Hematopoietic multipotent progenitor cell treated with erythropoietin and hydrocortisone succinate and interleukin-3 and kit ligand, for 6 days (in vitro differentiated cells): ENCODE results near the gene MYLIP.

Experiments
- DNase-seq: peaks from one replicate; pipeline ENCODE4 v3.0.0-alpha.2; 2015

MYLIP gene

DNA sequence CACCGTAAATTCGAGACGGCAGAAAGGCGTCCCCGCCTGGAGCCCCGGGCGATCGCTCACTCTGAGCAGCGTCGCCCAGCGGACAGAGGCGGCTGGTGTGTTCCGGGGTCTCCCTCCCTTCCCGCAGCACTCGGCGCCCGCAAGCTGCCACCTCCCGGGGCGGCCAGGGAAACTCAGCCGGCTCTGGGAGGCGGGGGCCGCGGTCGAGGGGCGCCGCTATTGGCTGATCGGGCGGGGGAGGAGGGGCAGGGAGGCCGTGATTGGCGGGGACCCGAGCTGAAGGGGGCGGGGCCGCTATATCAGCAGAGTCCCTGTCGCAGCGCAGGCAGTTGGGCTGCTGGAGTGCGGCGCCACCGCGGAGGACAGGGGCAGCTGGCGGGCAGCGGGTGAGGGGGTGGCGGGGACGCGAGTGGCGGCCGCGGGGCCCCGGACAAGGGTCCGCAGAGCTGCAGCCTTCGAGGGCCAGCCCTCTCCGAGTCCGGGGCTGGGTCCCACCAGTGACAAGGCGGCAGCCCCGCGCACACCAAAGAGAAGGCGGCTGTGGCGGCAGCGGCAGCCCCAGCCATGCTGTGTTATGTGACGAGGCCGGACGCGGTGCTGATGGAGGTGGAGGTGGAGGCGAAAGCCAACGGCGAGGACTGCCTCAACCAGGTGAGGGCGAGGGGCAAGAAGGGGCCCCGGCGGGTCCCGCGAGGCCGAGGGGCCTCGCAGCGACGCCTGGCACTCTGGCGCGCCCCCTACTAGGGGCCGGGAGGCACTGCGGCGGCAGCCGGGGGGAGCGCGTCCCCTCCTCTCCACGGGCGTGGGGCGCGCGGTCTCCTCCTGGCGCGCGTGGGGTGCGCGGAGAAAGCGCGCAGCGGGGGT is at the start of gene MYLIP:
Gene MYLIP, plus strand, starts transcription at position 328 of the 864 bp plus-strand sequence. Its CDS starts 237 bp downstream, at position 565.
- DNase-seq: peak; percentile 98

DNA sequence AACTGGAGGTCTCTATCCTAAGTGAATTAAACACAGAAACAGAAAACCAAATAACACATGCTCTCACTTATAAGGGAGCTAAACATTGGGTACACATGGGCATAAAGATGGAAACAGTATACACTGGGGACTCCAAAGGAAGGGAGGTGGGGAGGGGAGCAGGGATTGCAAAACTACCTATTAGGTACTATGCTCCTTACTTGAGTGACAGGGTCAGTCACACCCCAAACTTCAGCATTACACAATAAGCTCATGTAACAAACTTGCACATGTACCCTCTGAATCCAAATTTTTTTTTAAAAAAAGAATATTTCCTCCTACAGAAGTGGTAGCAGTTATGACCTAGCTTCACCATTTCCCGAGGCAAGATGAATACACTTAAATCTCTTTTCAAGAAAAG is 49.5 kb upstream of the MYLIP start:
- DNase-seq: no peak

DNA sequence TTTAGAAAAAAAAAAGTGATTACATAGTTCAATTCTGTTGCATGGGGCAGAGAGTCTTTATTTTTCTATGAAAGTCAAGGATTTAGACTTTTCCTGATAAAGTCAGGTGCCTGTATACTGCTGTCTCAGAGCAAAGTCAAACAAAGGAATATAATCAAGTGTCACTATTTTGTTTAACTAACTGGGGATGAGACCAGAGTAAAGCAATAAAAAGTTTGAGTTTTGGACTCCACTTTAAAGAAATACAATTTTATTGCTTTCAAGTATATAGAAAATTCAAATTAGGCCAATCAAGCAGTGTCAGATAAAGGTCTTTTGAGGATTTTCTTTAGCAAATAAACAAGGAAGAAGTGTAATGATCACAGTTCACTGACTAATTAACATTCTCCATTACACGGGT is 48.7 kb upstream of the MYLIP start:
- no peak for DNase-seq

DNA sequence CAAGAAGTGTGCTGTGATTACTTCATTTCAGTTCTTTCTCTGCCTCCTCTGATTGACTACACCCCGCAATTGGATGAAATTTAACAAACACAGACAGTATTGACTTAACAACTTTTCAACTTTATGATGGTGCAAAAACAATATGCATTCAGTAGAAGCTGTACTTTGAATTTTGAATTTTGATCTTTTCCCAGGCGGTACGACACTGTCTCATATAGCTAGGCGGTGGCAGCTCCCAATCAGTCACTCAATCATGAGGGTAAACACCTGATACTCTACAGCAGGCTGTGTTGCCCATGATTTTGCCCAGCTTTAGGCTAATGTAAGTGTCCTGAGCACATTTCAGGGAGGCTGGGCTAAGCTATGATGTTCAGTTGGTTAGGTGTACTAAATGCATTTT is 47.6 kb upstream of the MYLIP start:
- no peak for DNase-seq

DNA sequence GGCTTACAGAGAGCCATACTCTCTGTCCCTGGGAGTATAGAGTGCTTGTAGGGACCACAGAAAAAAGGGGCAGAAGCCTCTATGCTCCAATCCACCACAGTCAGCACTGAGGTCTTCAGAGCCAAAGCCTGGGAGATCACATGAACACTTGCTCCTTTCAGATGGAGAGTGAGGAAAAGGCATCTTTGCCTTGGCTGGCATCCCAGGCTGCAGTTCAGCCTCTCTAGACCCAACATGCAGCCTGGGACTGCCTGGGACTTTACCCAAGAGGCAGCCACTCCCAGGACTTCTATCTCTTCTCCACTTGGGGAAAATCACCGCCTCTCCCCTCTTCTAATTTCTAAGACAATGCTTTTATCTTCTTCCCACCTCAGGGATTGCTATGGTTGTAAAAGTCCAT is 46.5 kb upstream of the MYLIP start:
- DNase-seq: no peak

DNA sequence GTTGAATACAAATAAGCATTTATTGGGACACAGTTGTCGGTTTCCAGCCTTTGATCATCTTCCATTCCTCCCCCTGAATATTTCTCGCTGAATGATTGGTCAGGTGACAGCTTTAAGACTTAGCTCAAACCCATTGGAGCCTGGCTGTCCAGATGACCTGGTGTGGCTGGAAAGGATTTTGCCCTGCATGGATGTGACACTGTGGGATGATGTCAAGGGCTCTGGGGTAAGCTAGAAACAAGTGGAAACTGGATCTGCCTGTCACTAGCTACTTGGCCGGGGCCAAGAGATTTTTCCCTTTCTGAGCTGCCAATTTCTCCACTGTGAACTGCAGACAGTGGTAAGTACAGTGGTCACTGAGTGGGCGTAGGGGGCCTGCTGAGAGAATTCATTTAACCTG is 41.9 kb upstream of the MYLIP start:
- no peak for DNase-seq

DNA sequence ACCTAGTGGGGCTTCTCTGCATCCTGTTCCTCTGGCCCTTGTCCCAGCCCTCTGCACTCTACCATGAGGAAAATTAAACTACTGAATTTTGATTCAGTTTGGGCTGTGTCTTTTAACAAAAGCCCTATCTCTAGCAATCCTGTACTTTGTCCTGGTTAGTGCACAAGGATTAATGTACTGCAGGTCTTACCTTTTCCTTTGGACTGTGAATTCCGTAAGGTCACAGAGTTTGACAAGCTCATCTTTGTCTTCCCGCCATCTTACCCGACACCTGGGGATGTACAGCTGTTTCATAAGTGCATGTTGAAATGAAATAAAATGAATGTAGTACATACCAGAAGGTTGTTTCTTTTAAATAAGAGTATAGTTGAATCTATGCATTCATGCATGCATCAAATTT is 41.5 kb upstream of the MYLIP start:
- no peak for DNase-seq

DNA sequence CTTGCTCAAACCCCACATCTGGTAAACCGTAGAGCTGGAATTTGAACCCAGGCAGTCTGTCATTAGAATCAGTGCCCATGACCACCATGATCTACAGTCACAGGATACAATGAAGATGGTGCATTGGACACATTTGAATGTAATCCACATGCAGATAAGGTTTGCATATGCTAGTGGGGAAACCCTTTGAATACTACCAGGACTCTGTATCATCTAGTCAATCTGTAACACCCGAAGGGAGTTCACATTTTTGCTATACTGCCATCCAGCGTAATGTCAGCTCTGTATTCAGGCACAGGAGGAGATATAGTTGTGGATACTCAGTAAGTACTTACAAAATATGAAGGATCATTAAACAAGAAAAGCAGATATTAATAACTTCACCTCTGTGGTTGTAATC is 40.5 kb upstream of the MYLIP start:
- no peak for DNase-seq

DNA sequence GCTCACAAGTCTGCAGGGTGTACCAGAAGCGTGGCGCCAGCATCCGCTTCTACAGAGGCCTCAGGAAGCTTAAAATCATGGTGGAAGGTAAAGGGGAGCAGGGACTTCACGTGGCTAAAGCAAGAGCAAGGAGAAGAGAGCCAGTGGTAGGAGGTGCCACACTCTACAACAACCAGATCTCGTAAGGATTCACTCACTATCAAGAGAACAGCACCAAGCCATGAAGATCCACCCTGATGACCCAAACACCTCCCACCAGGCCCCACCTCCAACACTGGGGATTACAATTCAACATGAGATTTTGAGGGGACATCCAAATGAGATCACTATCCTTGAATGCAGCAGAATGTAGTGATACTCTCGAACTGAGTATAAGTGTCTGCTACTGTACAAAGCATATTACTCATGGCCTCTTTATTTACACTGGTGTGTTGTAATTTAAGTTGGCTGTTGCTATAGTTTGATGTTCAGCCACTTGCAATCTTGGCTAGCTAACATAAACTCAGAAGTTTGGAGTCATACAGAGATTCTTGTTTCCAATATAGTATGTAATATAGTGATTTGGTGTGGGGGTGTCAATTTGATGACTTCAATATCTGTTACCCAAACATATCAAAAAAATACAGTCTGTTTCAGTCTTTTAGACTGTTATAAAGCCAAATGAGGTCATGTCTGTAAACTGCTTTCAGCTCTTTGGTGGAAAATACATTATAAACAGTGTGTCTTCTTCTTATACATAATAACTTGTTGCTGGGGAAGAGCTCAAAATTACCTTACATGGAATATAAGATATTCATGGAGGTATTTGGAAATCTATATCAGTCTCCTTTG is 39.4 kb upstream of the MYLIP start:
- no peak for DNase-seq

DNA sequence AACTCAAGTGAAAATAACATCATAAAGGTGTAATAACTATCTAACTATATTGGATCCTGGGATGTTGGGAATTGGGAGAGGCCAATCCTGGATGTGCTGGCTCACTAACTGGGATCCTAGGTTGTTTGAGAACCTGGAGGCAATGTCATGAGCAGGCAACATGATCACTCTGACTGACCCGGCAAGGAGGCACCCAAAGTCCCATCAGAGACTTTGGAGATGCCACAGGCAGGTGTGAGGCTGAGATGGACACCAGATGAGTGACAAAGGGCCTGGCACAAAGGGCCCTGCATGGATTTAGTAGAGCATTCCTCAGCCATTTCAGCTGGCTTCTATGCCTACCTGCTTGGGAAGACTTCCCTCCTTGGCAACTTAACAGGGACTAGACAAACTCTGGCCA is 38.4 kb upstream of the MYLIP start:
- no peak for DNase-seq

DNA sequence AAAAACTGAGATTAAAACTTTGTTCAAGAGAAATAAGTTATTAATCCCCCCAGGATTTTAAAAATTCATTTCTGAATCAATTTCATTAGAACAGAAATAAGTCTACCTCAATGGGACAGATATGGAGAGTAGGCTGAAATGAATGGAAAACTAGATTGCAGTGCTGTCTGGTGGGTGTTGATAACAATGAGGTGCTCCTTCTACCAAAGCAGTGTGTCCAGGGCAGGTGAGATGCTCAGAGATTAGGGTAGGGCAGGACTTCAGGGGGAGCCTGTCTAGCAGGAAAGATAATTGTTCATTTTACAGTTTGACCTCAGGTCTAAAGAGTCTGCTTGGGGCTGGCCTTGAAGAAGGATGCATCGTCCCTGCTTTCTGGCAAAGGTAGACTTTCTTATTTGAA is 38.0 kb upstream of the MYLIP start:
- DNase-seq: no peak

DNA sequence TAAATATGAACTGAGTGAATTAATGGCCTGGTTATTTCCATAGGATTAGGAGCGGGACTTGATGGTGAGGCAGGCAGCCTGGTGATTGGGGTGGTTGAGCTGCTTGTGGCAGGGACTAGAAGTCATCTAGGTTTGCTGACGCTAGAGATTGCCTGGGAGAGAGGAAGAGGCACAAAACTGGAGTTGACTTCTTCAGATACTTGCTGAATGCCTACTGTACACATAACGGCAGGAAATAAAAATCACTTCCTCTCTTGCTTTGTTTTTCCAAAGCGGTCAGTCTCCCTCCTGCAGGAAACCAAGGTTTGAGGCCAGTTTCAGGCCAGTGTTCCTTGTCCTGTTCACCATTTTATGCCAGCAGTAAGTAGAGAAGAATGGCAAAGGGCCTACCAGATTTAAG is 36.7 kb upstream of the MYLIP start:
- no peak for DNase-seq

DNA sequence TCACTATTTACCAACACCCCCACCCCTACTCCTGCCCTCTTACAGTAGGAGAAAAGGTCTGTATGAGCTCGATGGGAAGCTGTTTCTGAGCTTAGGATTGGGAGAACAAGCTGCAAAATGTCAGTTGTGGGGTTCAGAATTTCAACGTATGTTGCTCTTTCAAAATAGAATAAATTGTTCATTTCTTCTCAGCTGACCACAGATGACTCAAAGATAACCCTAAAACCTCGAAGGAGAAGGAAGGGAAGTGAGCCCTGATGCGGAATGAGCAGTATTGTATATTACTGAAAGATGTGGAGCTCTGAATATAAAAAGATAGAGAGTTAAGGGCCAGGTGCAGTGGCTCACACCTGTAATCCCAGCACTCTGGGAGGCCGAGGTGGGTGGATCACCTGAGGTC is 35.9 kb upstream of the MYLIP start:
- peak; percentile 47 for DNase-seq

DNA sequence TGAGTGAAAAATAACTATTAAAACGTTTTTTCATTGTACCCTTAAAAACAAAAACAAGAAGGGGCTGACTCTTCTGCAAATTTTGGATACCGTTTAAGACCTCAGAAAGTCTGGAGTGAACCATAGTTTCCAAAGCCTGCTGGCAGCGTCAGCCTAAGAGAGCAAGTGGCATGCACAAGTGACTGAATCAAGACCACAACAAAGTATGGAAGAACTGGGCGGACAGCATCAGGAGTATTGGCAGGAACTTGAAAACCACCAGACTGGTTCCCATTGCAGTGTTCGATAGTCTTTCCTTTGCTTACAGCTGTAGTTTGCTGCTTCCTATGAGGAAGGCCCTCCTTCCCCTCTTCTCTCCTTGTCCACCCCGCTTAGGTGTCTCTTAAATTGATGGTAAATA is 33.7 kb upstream of the MYLIP start:
- no peak for DNase-seq

DNA sequence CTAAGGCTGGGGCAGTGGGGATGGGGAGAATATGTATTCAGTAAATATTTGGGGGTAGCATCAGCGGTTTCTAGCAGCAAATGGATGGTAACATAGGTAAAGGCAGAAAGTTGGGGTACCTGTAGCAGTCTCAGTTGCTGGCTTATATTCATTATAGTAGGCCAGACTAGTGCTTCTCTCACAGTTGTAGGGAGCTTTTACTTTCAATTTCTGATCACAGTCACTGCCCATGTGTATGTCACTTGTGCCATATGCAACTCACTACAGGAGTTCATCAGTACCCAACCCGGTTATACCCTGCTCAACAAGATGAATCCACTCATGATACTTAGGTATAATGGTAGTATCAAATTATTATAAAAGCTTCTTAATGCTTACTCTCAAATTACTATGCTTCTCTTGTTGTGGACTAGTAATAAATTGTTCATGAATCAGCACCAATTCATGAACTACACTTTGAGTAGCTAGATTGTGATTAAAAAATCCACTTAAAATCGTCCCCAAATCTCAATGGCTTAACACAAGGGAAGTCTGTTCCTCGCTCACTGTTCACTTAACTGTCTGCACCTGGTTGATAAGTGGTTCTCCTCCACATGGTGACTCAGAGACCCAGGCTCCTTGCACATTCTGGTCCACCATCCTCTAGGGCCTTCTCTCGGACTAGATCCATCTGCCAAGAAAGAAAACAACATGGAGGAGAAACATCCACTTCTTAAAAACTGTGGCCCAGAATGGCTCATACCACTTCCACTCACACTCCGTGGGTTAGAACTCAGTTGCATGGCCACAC is 31.3 kb upstream of the MYLIP start:
- no peak for DNase-seq

DNA sequence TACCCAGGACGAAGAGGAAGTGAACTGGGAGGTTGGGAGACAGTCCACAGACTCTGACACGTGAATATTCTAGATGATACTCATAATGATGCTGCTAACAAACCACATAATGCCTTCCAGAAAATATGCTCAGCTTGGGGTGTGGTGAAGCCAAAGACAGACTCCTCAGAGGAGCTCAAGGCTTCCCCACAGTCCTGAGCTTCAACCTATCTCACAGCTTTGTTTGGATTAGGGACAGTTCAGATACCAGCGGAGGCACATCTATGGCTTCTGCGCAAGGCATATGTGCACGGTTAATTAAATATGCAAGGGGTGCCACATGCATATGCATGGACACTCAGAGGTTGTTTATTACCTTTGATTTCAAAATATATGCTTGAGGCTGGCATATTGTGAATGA is 30.7 kb upstream of the MYLIP start:
- DNase-seq: no peak

DNA sequence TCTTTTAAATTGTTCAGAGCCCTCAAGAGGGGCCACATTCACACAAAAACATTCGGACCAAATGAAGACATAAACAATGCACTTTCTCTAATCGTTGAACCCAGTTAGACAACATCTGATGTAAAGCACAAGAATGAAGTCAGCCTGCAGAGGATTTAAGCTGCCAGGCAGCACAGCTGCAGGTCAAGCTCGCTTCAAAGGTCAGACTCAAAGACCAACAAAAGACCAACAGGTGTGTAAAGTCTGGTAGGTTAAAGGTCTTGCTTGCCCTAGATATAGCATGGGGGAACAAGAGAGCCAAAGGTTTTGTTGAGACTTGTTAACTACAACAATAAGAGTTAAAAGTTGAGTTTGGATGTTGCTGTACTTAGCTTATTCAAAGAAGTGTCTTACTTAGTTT is 26.7 kb upstream of the MYLIP start:
- DNase-seq: no peak

DNA sequence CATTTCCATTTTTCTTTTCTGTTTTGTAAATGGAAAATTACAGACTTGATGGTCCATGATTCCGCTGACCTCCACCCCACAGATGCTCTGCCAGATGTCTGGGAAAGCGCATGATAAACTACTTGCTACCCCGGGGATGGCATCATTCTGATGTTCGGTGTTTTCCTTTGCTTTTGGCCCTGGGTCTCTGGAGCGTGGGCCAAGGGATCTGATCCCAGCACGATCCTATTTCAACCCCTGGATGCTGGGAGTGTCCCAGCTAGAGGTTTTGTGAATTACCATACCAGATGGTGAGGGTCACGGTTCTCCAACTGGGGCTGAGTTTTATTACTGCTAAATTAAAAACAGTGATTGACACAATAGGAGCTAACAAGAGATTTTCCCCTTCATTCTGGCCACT is 25.2 kb upstream of the MYLIP start:
- DNase-seq: no peak

DNA sequence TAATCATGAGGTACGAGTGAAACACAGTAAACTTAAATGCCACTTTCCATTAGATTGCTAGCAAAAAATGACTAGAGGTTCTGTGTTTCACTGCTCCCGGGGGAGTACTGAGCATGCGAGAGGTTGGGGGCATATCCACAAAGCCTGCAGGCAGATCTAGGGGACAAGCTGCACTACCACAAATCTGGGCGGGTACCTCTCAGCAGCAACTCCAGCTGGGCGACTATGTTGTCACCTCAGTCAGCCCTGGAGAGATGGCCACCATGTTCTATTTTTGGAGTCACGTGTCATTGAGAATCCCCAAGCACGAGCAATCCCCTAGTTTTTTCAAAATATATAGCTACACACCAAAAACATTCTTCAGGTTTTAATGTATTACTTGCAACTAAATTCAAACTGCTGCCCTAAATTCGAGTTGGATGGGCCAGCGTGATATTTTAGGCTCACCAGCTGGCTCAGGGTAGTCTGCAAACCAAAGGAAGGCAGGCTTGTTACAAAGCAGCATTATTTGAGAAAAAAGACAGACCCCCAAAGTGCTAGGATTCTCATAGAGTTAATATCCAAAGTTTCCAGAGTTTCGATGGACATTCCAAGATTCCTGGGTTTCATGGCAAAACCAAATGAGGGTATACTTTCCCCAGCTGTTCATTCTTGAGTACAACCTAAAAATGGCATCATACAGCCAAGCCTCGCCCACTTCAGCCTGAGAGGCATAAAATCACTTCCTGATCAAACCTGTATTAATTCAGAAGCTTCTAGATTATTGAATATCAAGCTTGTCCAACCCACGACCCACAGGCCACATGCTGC is 24.1 kb upstream of the MYLIP start:
- DNase-seq: no peak

DNA sequence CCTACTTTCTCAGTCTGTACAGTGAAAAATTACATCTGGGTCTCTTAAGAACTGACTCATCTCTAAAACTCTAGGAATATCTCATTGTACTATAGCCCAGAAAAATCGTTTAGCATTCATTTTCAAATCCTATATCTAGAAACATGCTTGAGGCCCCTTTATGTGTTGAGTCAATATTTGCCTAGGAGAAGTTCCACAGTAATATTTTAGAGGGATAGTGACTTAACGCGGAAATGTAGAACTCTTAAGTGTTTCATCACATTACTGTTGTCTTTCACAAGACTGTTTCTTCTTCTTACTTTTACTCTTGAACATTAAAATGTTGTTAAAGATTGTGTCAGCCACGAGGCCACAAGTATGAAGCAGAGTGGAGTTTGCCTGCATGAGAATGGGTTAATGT is 23.0 kb upstream of the MYLIP start:
- DNase-seq: peak; percentile 32

DNA sequence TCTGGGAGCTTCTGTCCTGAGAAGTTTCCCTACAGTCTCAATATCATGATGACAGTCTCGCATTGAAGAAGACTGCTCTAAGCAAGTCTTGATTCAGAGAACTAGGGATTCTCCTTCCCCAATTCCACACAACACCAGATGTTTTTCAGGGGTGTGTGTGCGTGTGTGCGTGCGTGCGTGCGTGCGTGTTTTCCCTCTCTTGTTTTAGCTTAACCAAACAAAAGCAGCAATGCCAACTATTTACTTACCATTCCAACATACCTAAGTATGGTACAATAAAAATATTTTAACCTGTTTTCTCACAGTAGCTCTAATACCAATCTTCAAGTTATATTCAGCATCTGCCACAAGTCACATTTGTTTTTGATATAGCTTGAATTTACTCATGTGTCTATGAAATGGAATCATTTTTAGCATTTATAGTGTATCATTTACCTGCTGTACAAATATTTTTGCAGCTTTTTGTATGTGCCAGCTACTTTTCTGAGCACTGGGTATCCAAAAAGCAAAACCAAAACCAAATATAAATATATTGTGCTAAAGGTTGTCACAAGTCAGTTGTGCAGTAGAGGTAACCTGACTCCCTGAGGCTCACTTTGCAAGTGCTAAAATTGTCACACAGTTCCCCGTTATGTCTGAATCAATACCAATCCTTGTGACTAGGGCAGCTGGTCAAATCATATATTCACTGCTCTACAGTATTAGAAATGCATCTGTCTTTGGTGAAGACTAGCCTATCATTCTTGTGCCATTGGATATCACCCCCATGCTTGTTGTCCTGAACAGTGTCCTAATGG is 21.7 kb upstream of the MYLIP start:
- DNase-seq: no peak

DNA sequence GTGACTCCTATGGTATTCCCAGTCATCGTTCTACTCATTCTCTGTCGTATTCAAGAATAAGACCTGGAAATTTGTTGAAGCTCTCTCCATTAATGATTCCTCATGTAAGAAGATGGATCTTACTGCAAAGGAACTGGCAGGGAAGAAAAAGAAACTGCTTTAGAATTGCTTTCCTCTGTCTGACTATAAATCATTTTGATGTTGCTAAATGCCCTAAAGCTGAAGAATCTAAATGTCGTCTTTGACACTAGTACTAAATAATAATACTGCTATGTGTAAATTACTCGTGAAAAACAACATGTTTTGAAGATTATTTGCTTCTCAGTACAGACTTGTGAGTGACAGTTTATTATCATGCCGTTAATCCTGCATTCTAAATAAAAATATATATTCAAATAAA is 20.5 kb upstream of the MYLIP start:
- no peak for DNase-seq
